Activated CD4-positive, alpha-beta T cell treated with anti-CD3 and anti-CD28 coated beads for 48 hours (primary cell): ENCODE data around the gene TAF10.

Source experiments
- DNase-seq: peaks from one replicate; pipeline ENCODE4 v3.0.0-alpha.2; 2020

TAF10 gene

GRCh38 chr11:6640036-6640984 lies 28.3 kb upstream of the TAF10 start:
- DNase-seq = no peak

- no peak for DNase-seq
These were observed 26.4 kb upstream of the TAF10 start for GRCh38 chr11:6638429-6638828.

- no peak for DNase-seq
These were observed 25.9 kb upstream of the TAF10 start for GRCh38 chr11:6637871-6638270.

- DNase-seq = no peak
These were observed 24.5 kb upstream of the TAF10 start for GRCh38 chr11:6636480-6636879.

GRCh38 chr11:6635082-6635932 lies 23.3 kb upstream of the TAF10 start:
- DNase-seq = no peak

GRCh38 chr11:6634534-6634933 lies 22.5 kb upstream of the TAF10 start:
- no peak for DNase-seq

GRCh38 chr11:6633422-6634408 lies 21.7 kb upstream of the TAF10 start:
- no peak for DNase-seq

- DNase-seq = no peak
These were observed 20.4 kb upstream of the TAF10 start for GRCh38 chr11:6632116-6633073.

GRCh38 chr11:6631361-6631890 lies 19.4 kb upstream of the TAF10 start:
- no peak for DNase-seq

GRCh38 chr11:6630632-6631291 lies 18.7 kb upstream of the TAF10 start:
- no peak for DNase-seq

- no peak for DNase-seq
These were observed 18.0 kb upstream of the TAF10 start for GRCh38 chr11:6629892-6630631.

- DNase-seq = no peak
These were observed 17.5 kb upstream of the TAF10 start for GRCh38 chr11:6629573-6629891.

GRCh38 chr11:6628526-6628925 lies 16.5 kb upstream of the TAF10 start:
- no peak for DNase-seq

- no peak for DNase-seq
These were observed 15.8 kb upstream of the TAF10 start for GRCh38 chr11:6627762-6628241.

GRCh38 chr11:6626971-6627761 lies 15.2 kb upstream of the TAF10 start:
- no peak for DNase-seq

GRCh38 chr11:6625832-6626420 lies 13.9 kb upstream of the TAF10 start:
- DNase-seq = no peak

GRCh38 chr11:6625156-6625831 lies 13.3 kb upstream of the TAF10 start:
- DNase-seq = no peak
